NCI-H345 treated with DMSO at 0.1 percent for 48 hours (cell line): ENCODE data around the gene IGLON5.

ENCODE experiments used
- DNase-seq: peaks from one replicate; lab custom pipeline; 2025; ENCODE audit not compliant: unreplicated experiment; lab: John Stamatoyannopoulos, UW

IGLON5 gene

GRCh38 chr19:51337861-51338562 lies 26.6 kb downstream of the IGLON5 start:
- DNase-seq: no peak

DNA sequence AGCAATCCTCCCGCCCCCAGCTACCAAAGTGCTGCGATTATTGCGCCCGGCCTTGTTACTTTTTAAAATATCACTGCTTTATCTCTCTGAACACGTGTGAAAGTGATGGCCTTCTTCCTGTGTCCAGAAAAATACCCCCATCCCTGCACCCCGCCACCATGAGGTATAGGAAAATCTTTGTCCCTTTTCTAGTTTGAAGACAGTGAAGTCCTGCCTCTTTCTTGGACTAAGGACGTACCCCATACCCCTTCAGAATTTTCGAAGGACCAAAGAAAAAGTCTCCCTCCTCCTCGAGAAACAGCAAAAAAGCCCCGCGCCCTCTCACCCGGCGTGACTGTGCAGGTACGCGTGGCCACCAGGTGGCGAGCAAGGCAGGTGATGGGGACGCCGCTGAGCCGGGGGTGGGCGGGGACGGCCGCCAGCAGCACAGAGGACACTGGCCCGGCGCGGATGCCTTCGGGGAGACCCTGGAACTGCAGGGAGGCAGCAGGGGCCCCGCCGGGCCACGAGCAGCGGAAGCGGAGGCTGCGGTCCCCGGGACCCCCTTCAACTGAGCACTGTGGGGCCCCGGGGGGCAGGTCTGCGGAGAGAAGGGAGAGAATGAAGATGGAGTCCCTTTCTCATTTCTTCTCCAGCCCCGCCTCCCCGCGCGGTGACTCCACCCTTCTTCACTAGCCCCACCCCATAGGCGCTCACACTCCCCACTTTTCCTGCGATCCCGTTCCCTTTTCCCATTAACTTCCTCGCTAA lies 27.3 kb downstream of the IGLON5 start:
- no peak for DNase-seq

- DNase-seq: no peak
Observed at GRCh38 chr19:51339313-51339686, 27.9 kb downstream of the IGLON5 start.

- no peak for DNase-seq
Observed at GRCh38 chr19:51339687-51340656, 28.5 kb downstream of the IGLON5 start.

- DNase-seq: no peak
Observed at GRCh38 chr19:51341066-51341465, 29.6 kb downstream of the IGLON5 start.

DNA sequence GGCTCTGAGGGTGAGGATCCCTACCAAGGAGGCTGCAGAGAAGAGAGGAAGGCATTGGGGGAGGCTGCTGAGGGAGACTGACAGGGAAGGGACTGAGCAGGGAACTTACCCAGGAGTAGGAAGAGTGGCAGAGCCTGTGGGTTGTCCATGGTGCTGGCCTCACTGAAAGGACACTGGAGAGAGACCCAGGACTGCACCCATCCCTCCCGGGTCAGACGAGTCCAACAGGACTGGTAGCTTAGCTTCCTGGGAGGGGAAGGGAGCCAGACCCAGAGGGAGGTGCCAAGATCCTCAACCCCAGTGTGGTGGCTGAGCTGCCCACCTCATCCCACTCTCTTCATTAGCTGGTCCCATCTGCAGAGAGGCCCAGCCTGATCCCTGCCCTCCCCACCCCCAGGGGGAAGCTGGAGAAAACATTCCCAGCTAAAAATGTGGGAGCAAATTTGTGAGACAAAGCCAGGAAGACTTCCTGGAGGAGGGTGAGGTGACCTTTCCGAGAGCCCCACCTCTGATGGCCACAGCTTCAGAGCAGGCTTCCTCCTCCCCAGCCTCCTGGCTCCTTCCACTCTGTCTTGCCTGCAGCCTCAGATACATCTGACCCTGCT lies 30.6 kb downstream of the IGLON5 start, which contains the start of gene VSIG10L:
Gene VSIG10L (minus strand): TSS at position 164 of the 605 bp plus-strand sequence. CDS start 15 bp downstream, at position 149.
- no peak for DNase-seq

GRCh38 chr19:51342631-51343569 lies 31.5 kb downstream of the IGLON5 start:
- DNase-seq: no peak

DNA sequence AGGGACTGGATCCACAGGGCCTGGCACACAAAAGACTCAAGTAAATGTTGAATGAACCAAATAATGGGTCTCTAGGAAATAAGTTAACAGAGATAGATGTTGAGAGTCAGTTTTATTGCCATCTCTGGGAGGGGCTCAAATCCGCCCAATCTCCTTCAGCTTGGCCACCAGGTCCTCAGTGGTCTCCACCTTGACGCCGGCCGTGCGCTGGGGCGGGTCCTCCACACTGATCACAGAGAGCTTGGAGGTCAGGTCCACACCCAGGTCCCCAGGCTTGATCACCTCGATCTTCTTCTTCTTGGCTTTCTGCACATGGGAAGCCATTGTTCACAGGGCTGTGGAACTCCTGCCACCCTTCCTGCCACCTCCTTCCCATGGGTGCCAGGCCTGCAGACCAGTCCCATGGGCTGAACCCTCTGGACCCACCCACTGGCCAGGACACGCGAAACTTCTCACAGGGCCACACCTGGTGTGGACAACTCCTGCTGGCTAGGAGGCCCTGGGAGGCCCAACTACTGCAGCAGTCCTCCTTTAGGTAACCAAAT lies 33.7 kb downstream of the IGLON5 start:
- no peak for DNase-seq

GRCh38 chr19:51346742-51347141 lies 35.3 kb downstream of the IGLON5 start:
- no peak for DNase-seq

DNA sequence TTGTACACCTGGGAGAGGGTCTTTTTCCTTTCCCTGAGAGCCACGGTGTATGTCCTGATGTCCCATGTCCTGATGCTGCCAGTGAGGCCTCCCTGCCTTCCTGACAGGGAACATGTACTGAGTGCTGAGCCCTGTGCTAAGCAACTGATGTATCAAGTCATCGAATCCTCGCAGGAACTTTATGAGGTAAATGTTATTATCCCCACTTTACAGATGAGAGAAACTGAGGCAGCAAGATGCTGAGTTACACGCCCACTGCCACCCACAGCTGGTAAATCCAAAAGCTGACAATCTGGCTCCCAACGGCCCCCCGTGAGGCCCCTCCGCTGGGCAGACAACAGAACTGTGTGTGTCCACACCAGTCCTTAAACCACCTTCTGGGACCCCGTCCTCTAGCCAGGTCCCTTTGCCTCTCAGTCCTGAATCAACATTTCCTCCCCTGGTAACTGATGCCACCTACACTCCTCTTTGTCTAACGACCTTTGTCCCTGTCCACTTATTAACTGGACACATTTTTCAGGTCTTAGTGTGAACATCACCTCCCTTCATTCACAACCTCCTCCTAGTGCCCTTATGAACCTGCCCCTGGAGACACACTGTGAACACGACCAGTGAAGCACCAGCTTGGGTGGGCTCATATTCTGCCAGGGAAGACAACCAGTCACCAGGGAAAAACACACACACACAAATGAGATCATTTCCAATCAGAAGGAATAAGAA lies 35.9 kb downstream of the IGLON5 start:
- no peak for DNase-seq

- no peak for DNase-seq
Observed at GRCh38 chr19:51351266-51351990, 40.0 kb downstream of the IGLON5 start.

DNA sequence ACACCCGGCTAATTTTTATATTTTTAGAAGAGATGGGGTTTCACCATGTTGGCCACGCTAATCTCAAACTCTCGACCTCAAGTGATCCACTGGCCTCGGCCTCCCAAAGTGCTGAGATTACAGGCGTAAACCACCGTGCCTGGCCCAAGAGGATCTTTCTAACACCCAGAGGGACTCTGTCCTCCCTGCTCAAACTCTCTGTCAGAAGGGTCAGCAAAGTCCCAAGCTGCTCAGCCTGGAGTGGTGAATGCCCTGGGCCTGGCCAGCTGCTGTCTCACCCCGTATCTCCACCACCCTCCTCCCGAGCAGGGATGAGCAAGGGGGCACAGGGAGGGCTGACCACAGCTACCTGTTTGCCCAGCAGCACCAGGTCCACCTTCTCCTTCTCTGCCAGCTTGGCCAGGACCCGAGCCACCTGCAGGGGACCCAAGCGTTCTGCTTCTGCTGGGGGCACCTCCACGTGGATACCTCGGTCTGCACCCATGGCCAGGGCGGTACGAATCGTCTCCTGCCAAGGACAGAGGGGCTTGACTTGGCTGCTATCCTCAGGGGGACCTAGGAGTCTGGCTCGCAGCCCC lies 41.4 kb downstream of the IGLON5 start:
- no peak for DNase-seq

DNA sequence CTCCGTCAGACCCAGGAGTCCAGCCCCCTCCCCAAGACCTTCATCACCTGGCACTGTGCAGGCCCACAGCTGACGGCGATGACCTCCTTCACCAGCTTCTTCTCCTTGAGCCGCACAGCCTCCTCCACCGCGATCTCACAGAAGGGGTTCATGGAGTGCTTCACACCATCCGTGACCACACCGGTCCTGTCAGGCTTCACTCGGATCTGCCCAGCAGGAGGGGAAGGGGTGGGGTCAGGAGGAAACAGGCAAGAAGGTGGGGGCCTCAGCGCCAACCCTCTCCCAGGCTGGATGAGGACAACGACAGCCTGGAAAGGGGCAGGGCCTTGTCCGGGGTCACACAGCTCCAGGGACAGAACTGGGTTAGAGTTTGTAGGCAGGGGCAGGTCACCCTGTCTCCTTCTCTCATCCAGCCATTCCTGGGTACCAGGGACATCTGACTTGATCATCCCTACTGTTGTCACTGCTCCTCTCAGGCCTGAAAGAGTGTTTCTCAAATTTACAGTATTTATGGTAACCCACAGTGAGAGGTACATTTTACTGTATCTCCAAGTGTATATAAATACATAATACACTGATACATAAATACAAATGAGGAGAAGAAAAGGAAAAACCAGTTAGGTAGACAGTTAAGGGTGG lies 42.8 kb downstream of the IGLON5 start:
- no peak for DNase-seq

GRCh38 chr19:51354742-51355148 lies 43.3 kb downstream of the IGLON5 start:
- DNase-seq: no peak

DNA sequence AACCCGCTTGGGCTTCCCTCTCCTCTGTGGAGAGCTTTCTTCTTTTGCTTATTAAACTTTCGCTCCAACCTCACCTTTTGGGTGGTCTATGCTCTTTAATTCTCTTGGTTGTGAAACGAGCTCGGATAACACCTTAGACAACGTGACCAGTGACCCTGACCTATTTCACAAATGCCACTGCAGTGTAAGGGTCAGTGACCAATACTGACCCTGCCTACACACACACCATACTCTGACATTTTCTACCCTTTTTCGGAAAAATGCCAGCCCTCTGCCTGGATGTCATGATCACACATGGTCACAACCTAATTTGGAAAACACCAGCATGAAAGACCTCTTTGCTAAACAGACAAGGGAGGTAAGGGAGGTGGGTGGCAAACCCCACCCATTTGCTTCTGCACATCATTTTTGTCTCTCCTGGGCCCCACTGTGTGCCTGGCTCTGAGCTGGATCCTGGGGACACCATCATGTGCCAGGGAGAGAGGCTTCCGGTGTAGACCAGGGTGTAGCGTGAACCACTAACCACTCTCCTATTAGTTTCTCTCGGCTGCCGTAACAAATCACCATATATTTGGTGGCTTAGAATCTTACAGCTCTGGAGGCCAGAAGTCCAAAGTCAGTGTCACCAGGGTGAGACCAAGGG lies 44.8 kb downstream of the IGLON5 start:
- no peak for DNase-seq

DNA sequence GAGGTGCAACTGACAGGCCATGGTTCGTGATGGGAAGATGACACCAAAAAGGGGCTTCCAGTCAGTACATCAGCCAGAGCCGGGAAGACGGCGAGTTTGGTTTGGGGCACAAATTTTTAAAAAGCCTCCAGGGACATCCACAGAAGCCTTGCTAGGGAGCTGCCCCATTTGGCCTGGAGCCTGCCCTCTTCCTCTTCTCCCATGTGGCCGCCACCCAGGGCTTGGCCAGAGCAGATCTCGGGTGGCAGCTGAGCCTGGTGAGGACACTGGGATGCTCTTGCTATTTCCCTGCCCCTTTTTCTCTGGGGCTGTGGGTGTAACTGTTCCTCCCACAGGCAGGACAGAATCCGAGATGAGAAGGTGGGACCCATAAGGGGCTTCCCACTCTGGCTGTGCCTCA lies 46.5 kb downstream of the IGLON5 start:
- DNase-seq: no peak

- DNase-seq: no peak
Observed at GRCh38 chr19:51359294-51359693, 47.9 kb downstream of the IGLON5 start.
